Lung (tissue), 12 donors: Measurements from ENCODE around the gene CDNF. TPM values are rescaled to one million over a fixed set of nuclear protein-coding genes. Genes with fewer than 3 reads are reported as not detected.

Source experiments
- ATAC-seq: fragments of 200-7000 bp; cut with Tn5 transposase; one replicate; pipeline ENCODE4 v1.9.1; 2020; ENCODE audit warnings: moderate number of reproducible peaks; ENCODE audit not compliant: insufficient read depth, low FRiP score
- DNase-seq, 3 donors: peaks; one replicate each; pipeline ENCODE4 v3.0.0-alpha.2; 2013 to 2017
- H3K27ac ChIP-seq, 2 donors: one replicate each; pipeline ENCODE4 v1.5.1; 2013; ENCODE audit warnings: mild to moderate bottlenecking in 2 of 2, moderate library complexity in 2 of 2, control low read depth in 1 of 2, inconsistent platforms in 1 of 2, low read depth in 1 of 2, low read length in 1 of 2
- H3K27me3 ChIP-seq, 3 donors: one replicate each; pipeline ENCODE4 v1.5.1; 2013; ENCODE audit warnings: low read length in 2 of 3; ENCODE audit not compliant: control insufficient read depth in 3 of 3, insufficient read depth in 3 of 3
- H3K36me3 ChIP-seq, 4 donors: one replicate each; pipeline ENCODE4 v1.5.1; 2013; ENCODE audit warnings: low read length in 4 of 4, mild to moderate bottlenecking in 1 of 4, moderate library complexity in 1 of 4; ENCODE audit not compliant: control insufficient read depth in 4 of 4, insufficient read depth in 4 of 4
- H3K4me1 ChIP-seq, 5 donors: one replicate each; pipeline ENCODE4 v1.5.1; 2013; ENCODE audit warnings: low read length in 5 of 5, mild to moderate bottlenecking in 2 of 5, moderate library complexity in 1 of 5; ENCODE audit not compliant: control insufficient read depth in 5 of 5, insufficient read depth in 5 of 5
- H3K4me3 ChIP-seq: one replicate; pipeline ENCODE4 v1.5.1; 2013; ENCODE audit warnings: mild to moderate bottlenecking, control low read depth, moderate library complexity
- H3K9ac ChIP-seq, 2 donors: one replicate each; pipeline ENCODE4 v1.5.1; 2013; ENCODE audit warnings: low read length in 2 of 2, control low read depth in 1 of 2; ENCODE audit not compliant: insufficient read depth in 1 of 2
- H3K9me3 ChIP-seq, 4 donors: one replicate each; pipeline ENCODE4 v1.5.1; 2013; ENCODE audit warnings: low read length in 3 of 4, mild to moderate bottlenecking in 1 of 4, moderate library complexity in 1 of 4; ENCODE audit not compliant: control insufficient read depth in 4 of 4, insufficient read depth in 3 of 4
- CTCF ChIP-seq: IDR thresholded peaks from 2 replicates; pipeline ENCODE4 v1.5.1; 2012; ENCODE audit warnings: mild to moderate bottlenecking; ENCODE audit errors: control extremely low read depth, extremely low read depth
- WGBS, 2 donors: extraction: QIAGEN DNeasy Blood & Tissue Kit; methylation state at CpG; one replicate each; pipeline ENCODE4 v1.1.7; 2013; 5-methylcytosine and 5-hydroxymethylcytosine counted together
- polyA plus RNA-seq, 2 donors: library from polyadenylated mRNA; stranded (reverse); fragments of 200-250 nt; gene quantifications; one replicate each; pipeline ENCODE4 v1.2.1, GENCODE V29; 2013
- total RNA-seq, 2 donors: library from RNA; depleted of rRNA in 1 of 2; stranded (reverse); fragments of >200 nt in 1 of 2; gene quantifications; one replicate each; pipeline ENCODE4 v1.2.1, GENCODE V29; 2014 to 2021
- donor health status: control.
- donor health status: control.
- donor health status: Bipolar disorder and iron deficiency.
- donor health status: healthy.
- donor health status: DM: yes; HTN: yes; CAD: no.

CDNF gene
- total and polyA plus RNA-seq, 4 donors: 0.60 to 3.1 (median 1.9) TPM

GRCh38 chr10:14815681-14816080 is 22.2 kb downstream of the CDNF start:
- no peak for ATAC-seq
- TF ChIP-seq CTCF: no peak
- WGBS, 2 donors: 82 to 83% methylated on average over 6 of the region's 6 CpGs
- DNase-seq: no peak
- Histone ChIP-seq H3K4me3 (no peak overlapping the region), H3K4me1 (no peaks in the 10 kb centered on the region), H3K27ac (no peak overlapping the region), H3K9ac (no peak overlapping the region), H3K36me3 (no peaks in the 10 kb centered on the region), H3K27me3 (no peaks in the 10 kb centered on the region), H3K9me3 (no peaks in the 10 kb centered on the region)

DNA sequence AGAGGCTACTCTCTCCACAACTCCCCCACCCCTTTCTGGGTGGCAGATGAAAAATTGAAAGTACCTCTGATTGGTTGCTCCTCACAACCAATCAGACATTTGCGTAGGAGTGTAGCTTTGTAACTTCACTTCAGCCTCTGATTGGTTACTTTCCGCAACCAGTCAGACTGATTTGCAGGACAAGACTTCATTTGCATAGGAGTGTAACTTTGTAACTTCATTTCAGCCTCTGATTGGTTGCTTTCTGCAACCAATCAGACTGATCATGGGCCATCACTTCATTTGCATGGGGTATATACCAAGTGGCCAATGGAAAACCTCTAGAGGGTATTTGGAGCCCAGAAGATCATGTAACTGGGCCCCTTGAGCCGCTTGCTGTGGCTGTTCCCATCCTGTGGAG is 25.6 kb downstream of the CDNF start:
- no peak overlapping the region for H3K4me3 ChIP-seq
- H3K27me3 ChIP-seq: no peaks in the 10 kb centered on the region
- no peaks in the 10 kb centered on the region for H3K36me3 ChIP-seq
- no peak for TF ChIP-seq CTCF
- ATAC-seq: no peak
- WGBS, 2 donors: 94 to 96% methylated on average over 3 of the region's 3 CpGs
- no peak overlapping the region for H3K9ac ChIP-seq
- H3K27ac ChIP-seq: no peak overlapping the region
- H3K4me1 ChIP-seq: no peaks in the 10 kb centered on the region
- no peaks in the 10 kb centered on the region for H3K9me3 ChIP-seq
- DNase-seq: no peak

DNA sequence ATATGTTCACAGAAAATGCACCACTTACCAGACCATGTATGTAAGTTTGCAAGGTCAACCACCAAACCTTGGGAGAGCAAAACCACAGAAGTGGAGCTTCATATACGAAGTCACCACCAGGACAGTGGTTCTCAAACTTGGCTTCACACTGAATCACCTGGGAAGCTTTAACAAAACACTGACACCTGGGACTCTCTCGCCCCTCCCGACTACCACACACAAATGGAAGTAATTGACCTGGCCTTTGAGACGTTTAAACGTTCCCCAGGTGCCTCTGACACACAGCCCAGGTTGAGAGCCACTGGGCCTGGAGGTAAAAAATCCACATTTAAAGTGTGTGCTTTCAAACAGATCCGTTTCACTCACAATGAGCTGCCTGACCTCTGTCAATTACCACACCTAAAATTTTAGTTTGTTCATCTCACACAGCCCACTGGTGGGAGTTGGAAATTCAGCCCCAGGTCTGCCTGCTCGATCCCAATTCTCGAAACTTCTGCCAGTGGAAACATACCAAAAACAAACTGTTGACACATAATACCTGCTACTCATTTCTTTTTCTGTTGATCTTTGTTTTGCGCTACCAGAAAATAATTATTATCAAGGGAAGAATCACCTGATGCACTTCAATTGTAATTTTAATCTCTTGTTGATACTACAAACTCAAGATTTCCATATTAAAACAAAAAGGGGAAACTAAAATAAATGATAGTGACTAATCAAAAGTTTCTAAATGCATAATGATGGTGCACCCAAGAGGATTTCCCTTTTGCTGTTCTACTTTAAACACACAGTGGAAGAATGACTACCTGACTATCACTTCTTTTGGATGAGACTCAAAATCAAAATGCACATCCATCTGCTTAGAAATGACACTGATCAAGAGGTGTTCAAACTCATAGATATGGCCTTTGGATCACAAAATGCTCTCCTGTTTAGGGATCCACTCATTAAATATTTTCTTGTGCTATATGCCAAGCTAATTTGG is 26.6 kb downstream of the CDNF start:
- Histone ChIP-seq H3K4me3 (no peak overlapping the region), H3K4me1 (no peaks in the 10 kb centered on the region), H3K27ac (no peak overlapping the region), H3K9me3 (no peaks in the 10 kb centered on the region), H3K36me3 (no peaks in the 10 kb centered on the region), H3K27me3 (no peaks in the 10 kb centered on the region), H3K9ac (no peak overlapping the region)
- DNase-seq (no peak), ATAC-seq (no peak)
- TF ChIP-seq CTCF: no peak
- 76 to 87% methylated on average over 9 of the region's 9 CpGs for WGBS, 2 donors
